Activated CD4-positive, alpha-beta T cell treated with anti-CD3 and anti-CD28 coated beads, Interleukin-2, amount 50 U/mL, for 1 hour (primary cell): Measurements from ENCODE around the gene PTMS.
A peak's percentile ranks its signal among the peaks of the same experiment; 100 is the strongest.

ENCODE experiments used
- DNase-seq: peaks from one replicate; pipeline ENCODE4 v3.0.0-alpha.2; 2020

PTMS gene

GRCh38 chr12:6772726-6773589, 6.8 kb downstream of the PTMS start:
- no peak for DNase-seq

- no peak for DNase-seq
Measured at GRCh38 chr12:6773590-6774351, 7.6 kb downstream of the PTMS start.

- no peak for DNase-seq
Measured at GRCh38 chr12:6774499-6775062, 8.4 kb downstream of the PTMS start.

GRCh38 chr12:6775185-6776174, 9.3 kb downstream of the PTMS start:
- DNase-seq: no peak

GRCh38 chr12:6777386-6777785, 11.2 kb downstream of the PTMS start:
- DNase-seq: no peak

GRCh38 chr12:6778217-6778573, 12.0 kb downstream of the PTMS start:
- no peak for DNase-seq

GRCh38 chr12:6778574-6779550, 12.7 kb downstream of the PTMS start:
- peak; percentile 85 for DNase-seq

- DNase-seq: no peak
Measured at GRCh38 chr12:6779708-6780432, 13.7 kb downstream of the PTMS start.

GRCh38 chr12:6780573-6780972, 14.4 kb downstream of the PTMS start:
- no peak for DNase-seq

- DNase-seq: no peak
Measured at GRCh38 chr12:6782119-6782518, 16.0 kb downstream of the PTMS start.

- no peak for DNase-seq
Measured at GRCh38 chr12:6782850-6783566, 16.8 kb downstream of the PTMS start.

- DNase-seq: no peak
Measured at GRCh38 chr12:6783828-6784227, 17.7 kb downstream of the PTMS start.

- no peak for DNase-seq
Measured at GRCh38 chr12:6784296-6784695, 18.1 kb downstream of the PTMS start.

- DNase-seq: no peak
Measured at GRCh38 chr12:6784761-6785160, 18.6 kb downstream of the PTMS start.

- no peak for DNase-seq
Measured at GRCh38 chr12:6786416-6787094, 20.4 kb downstream of the PTMS start.

- DNase-seq: no peak
Measured at GRCh38 chr12:6787309-6787708, 21.1 kb downstream of the PTMS start.

GRCh38 chr12:6788972-6789924, 23.1 kb downstream of the PTMS start, which contains the start of gene CD4:
CD4 (plus strand) TSS chr12:6789528; CDS start chr12:6800139, 10,611 bp downstream.
- DNase-seq: peak; percentile 70
